AML-193 (cell line): Measurements from ENCODE around the gene PDSS2.

Experiments
- DNase-seq, 2 experiments: peaks; one replicate each; lab custom pipeline; 2025; lab: John Stamatoyannopoulos, UW

Gene PDSS2

GRCh38 chr6:107267006-107267405 lies 192.4 kb downstream of the PDSS2 start:
- no peak for DNase-seq

GRCh38 chr6:107266563-107266962 lies 192.8 kb downstream of the PDSS2 start:
- DNase-seq = no peak

- peak in 1 of 2 experiments; percentile 12 for DNase-seq
Measured at GRCh38 chr6:107264357-107264840, 195.0 kb downstream of the PDSS2 start.

GRCh38 chr6:107259951-107260350 lies 199.4 kb downstream of the PDSS2 start:
- DNase-seq = no peak

GRCh38 chr6:107248147-107248546 lies 211.2 kb downstream of the PDSS2 start:
- no peak for DNase-seq

GRCh38 chr6:107246972-107247615 lies 212.3 kb downstream of the PDSS2 start:
- no peak for DNase-seq

- DNase-seq = no peak
Measured at GRCh38 chr6:107246249-107246971, 213.0 kb downstream of the PDSS2 start.

GRCh38 chr6:107244742-107245480 lies 214.5 kb downstream of the PDSS2 start:
- no peak for DNase-seq

- DNase-seq = no peak
Measured at GRCh38 chr6:107244082-107244741, 215.2 kb downstream of the PDSS2 start.

GRCh38 chr6:107243471-107243870 lies 215.9 kb downstream of the PDSS2 start:
- no peak for DNase-seq

GRCh38 chr6:107237992-107238660 lies 221.2 kb downstream of the PDSS2 start:
- DNase-seq = no peak

GRCh38 chr6:107235511-107235910 lies 223.9 kb downstream of the PDSS2 start:
- no peak for DNase-seq

GRCh38 chr6:107235007-107235406 lies 224.4 kb downstream of the PDSS2 start:
- no peak for DNase-seq

GRCh38 chr6:107231243-107231642 lies 228.1 kb downstream of the PDSS2 start:
- DNase-seq = no peak

- no peak for DNase-seq
Measured at GRCh38 chr6:107230448-107230847, 228.9 kb downstream of the PDSS2 start.

- peak; percentile 53 to 58 for DNase-seq
Measured at GRCh38 chr6:107230024-107230423, 229.3 kb downstream of the PDSS2 start.

- DNase-seq = no peak
Measured at GRCh38 chr6:107228754-107229153, 230.6 kb downstream of the PDSS2 start.

- DNase-seq = no peak
Measured at GRCh38 chr6:107221519-107221918, 237.8 kb downstream of the PDSS2 start.

- no peak for DNase-seq
Measured at GRCh38 chr6:107219851-107220250, 239.5 kb downstream of the PDSS2 start.

GRCh38 chr6:107218142-107218541 lies 241.2 kb downstream of the PDSS2 start:
- no peak for DNase-seq

- no peak for DNase-seq
Measured at GRCh38 chr6:107217248-107217647, 242.1 kb downstream of the PDSS2 start.
